H1 (cell line): Measurements from ENCODE around the gene PTPN3. TPM values are rescaled to one million over a fixed set of nuclear protein-coding genes. Genes with fewer than 3 reads are reported as not detected.

Source experiments
- CHD7 ChIP-seq: fragments of 300-600 bp; sonication (generic); IDR thresholded peaks from 2 replicates; pipeline ENCODE4 v1.7.1; 2012; ENCODE audit warnings: low read length, moderate library complexity, mild to moderate bottlenecking, inconsistent platforms; ENCODE audit not compliant: insufficient replicate concordance
- SIX5 ChIP-seq: IDR thresholded peaks from 2 replicates; pipeline ENCODE4 v1.6.1; 2011; ENCODE audit warnings: mild to moderate bottlenecking, low read depth, low read length
- polyA plus RNA-seq, 7 experiments: library from polyadenylated mRNA; depleted of rRNA in 3 of 7; stranded (reverse) in 5 of 7; unstranded in 2 of 7; fragments of >200 nt in 5 of 7; fragments of 200-250 nt in 2 of 7; gene quantifications; 1 replicate in 5 of 7; 2 replicates in 1 of 7; 4 replicates in 1 of 7; pipeline versions ENCODE4 v1.2.1 to v1.2.3, GENCODE V29; 2011 to 2013; ENCODE audit warnings: missing spikeins in 2 of 7, mixed read lengths in 2 of 7
- total RNA-seq: library from RNA; stranded (reverse); fragmentation: NEBNext Ultra II Directional; extraction: Animal tissue kit (Norgen Biotek cat#: 25700); gene quantifications from 2 replicates; pipeline ENCODE4 v1.2.1, GENCODE V29; 2021

Gene PTPN3
- total and polyA plus RNA-seq, 2 of the 8 experiments (the other 6 are each of a cell fraction or from before 2014, with no cell fraction given), result 2.9 to 3.7 TPM

DNA sequence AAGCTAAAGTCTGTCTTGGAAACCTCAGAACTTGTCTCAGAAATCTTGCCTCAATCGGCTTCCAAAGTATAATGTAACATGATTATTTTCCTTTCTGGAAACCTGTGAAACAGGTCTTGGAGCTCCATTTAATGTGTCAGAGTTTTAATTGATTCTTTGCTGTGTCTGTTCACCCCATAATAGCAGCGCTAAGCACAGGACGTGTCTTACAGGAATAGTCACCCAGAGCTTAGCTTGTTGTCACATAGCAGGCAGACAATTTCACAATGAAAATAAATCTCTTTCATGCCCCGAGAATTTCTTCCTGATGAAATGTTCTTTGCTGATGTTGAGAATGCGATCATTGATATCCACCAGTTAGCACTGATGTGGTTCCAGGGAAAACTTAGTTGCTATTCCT lies 40.2 kb upstream of the PTPN3 start (continued):
- no peak for TF ChIP-seq CHD7
- TF ChIP-seq SIX5, result no peak
